Epithelial cell of esophagus (primary cell): ENCODE measurements around the gene DNMT1.

ENCODE experiments used
- DNase-seq: peaks from one replicate; pipeline ENCODE4 v3.0.0; 2010; ENCODE audit warnings: low read depth
- H3K4me3 ChIP-seq: 2 replicates; pipeline ENCODE4 v1.5.1; 2011; ENCODE audit warnings: mild to moderate bottlenecking, low read length, control low read depth
- CTCF ChIP-seq: IDR thresholded peaks from 2 replicates; pipeline ENCODE4 v1.5.1; 2011; ENCODE audit warnings: low read depth, mild to moderate bottlenecking, low read length, control low read depth, inconsistent platforms; ENCODE audit not compliant: insufficient read depth; ENCODE audit errors: missing control alignments

The DNMT1 gene

GRCh38 chr19:10141973-10142372, 52.8 kb downstream of the DNMT1 start:
- no peak overlapping the region for H3K4me3 ChIP-seq

DNA sequence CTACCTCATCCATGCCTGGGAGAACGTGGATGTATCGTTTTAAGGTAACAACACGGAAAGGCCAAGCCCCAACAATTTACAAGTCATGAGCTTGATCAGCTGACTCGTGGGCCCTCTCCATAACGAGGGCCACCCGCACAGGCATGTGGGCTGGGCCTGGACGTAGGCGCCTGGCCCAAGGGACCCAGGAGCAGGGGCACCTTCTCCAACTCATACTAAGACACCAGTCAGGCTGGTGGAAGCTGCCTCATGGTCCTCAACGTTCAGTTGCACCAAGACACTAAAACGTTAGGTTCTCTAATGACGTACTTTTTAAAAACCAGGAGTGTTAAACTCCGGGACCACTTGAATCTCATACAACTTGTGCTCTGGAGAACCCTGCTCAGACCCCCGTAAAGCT, 53.3 kb downstream of the DNMT1 start:
- DNase-seq: no peak
- no peak for TF ChIP-seq CTCF
- no peak overlapping the region for H3K4me3 ChIP-seq

More at GRCh38 chr19:10141973-10142372, 52.8 kb downstream of the DNMT1 start:
- DNase-seq: no peak
- TF ChIP-seq CTCF: no peak

GRCh38 chr19:10139952-10140351, 54.8 kb downstream of the DNMT1 start:
- no peak for TF ChIP-seq CTCF
- no peak overlapping the region for H3K4me3 ChIP-seq
- no peak for DNase-seq

DNA sequence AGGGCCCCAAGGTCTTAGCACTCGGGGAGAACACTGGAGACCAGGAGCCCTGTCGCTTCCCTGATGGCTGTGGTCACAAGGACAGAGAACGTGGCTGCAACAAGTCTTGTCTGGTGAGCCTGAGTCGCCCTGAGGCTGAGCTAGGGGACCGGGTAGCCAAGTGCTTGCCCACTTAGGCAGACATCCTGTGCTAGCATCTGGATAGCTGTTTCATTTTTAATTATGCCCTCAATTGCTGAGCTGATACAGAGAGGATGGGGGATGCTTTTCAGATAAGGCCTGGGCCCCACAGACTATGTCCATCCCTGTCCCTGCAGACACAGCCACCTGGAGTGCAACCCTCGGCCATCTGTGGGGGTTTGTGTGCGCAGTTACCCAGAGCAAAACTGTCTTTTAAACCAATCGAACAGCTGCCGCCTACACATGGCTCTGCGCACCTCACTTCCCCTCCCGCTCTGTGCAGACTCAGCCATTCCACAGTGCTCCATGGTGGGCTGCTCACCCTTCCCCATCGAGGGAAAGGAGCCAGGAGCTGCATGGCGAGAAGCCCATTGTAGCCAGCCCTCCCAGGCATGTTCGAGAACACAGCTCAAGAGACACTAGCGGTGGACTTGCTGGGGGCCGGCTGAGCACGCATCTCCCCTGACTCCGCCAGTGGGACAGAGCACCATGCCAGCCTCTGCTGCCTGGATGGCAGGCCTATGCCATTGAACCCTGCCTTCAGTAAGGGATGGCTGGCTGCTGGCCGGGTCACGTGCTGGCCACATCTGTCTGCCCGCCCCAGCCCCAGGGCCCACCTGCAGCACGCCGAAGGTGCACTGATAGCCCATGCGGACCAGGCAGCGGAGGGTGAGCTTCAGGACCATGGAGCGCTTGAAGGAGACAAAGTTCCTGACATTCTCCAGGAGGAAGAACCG, 55.6 kb downstream of the DNMT1 start:
- no peak overlapping the region for H3K4me3 ChIP-seq
- TF ChIP-seq CTCF: no peak
- no peak for DNase-seq

DNA sequence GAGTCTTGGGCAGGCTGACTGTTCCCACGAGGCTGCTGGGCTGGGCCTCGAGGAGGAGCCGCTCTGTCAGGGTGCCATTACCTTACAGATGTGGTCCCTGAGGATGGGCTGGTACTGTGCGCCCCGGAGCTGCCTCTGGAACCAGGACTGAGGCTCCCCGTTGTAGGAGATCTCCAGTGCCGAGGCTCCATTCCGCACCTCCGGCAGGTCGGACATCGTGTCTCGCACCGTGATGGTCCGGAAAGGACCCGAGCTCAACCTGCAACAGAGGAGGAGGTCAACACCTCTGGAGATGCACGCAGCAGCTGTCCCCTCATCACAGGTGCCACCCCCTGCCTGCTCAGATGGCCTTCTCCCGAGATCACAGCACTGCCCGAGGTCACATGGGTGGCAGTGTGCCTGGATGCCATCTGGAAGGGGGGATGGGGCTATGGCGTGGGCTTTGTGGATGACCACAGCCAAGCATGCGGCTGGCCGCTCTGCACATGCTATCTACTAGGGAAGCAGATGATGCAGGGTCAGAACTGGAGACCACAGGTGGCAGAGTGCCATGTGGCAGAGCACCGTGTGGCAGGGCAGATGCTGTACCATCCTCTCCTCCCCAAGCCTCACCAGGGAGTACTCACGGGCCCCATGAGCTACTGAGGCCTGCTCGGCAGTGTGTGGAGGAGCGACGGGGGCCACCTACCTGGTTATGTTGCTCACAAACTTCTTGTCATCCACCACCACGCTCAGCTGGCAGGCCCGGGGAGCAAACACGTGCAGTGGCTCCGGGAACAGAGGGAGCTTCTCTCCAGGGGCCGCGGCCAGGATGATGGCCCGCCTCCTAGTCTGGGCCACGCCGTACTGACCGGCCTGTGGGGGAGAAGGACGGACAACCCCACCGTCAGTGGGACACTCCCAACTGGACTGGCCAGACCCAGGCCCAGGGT, 56.7 kb downstream of the DNMT1 start:
- H3K4me3 ChIP-seq: no peak overlapping the region
- no peak for TF ChIP-seq CTCF

DNA sequence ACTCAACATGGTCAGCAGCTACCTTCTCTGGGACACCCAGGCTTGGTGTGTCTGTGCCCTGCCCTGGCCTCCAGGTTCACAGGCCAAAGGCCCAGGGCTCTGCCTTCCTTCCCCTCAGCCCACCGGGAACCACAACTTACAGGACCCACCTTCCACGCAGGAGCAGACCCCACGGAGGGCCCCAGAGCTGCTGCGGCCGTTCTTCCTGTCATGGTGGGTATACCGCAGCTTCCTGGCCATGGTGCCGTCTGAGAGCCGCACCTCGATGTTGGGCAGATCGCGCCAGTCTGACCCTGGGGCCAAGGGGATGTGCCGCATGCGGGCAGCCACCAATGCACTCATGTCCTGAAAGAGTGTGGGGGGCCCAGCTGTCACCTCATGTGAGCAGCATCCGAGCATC, 57.8 kb downstream of the DNMT1 start:
- TF ChIP-seq CTCF: no peak
- no peak overlapping the region for H3K4me3 ChIP-seq
- DNase-seq: no peak

More for the DNA sequence above, 56.7 kb downstream of the DNMT1 start:
- DNase-seq: no peak
